NCI-H1417 treated with DMSO at 0.1 percent for 48 hours (cell line): ENCODE results near the gene FAM177B.
"Not testable (repeated sequence)": the region's sequence is repeated elsewhere in the genome, so short reads cannot be mapped to it uniquely, and the experiment has no call there.

Source experiments
- DNase-seq: peaks from one replicate; lab custom pipeline; 2025; lab: John Stamatoyannopoulos, UW

FAM177B gene

GRCh38 chr1:222739929-222740328 is 2.9 kb downstream of the FAM177B start:
- no peak for DNase-seq

GRCh38 chr1:222741630-222742457 is 4.8 kb downstream of the FAM177B start:
- not testable (repeated sequence) for DNase-seq

- DNase-seq: no peak
These were observed 12.9 kb downstream of the FAM177B start for GRCh38 chr1:222749927-222750326.

GRCh38 chr1:222750651-222751050 is 13.6 kb downstream of the FAM177B start:
- no peak for DNase-seq

- DNase-seq: no peak
These were observed 14.3 kb downstream of the FAM177B start for GRCh38 chr1:222751255-222751654.

- DNase-seq: no peak
These were observed 17.6 kb downstream of the FAM177B start for GRCh38 chr1:222754366-222755139.

GRCh38 chr1:222757646-222758268 is 20.8 kb downstream of the FAM177B start:
- no peak for DNase-seq

GRCh38 chr1:222759451-222760035 is 22.5 kb downstream of the FAM177B start:
- DNase-seq: no peak

- no peak for DNase-seq
These were observed 24.1 kb downstream of the FAM177B start for GRCh38 chr1:222761083-222761482.

- not testable (repeated sequence) for DNase-seq
These were observed 25.2 kb downstream of the FAM177B start for GRCh38 chr1:222762178-222762577.

- DNase-seq: no peak
These were observed 30.2 kb downstream of the FAM177B start for GRCh38 chr1:222767152-222767571.

- no peak for DNase-seq
These were observed 31.6 kb downstream of the FAM177B start for GRCh38 chr1:222768592-222768991.

- DNase-seq: no peak
These were observed 32.2 kb downstream of the FAM177B start for GRCh38 chr1:222769181-222769580.

- DNase-seq: no peak
These were observed 33.1 kb downstream of the FAM177B start for GRCh38 chr1:222769971-222770620.

- no peak for DNase-seq
These were observed 36.0 kb downstream of the FAM177B start for GRCh38 chr1:222772996-222773379.

- DNase-seq: no peak
These were observed 40.5 kb downstream of the FAM177B start for GRCh38 chr1:222777463-222777862.

- no peak for DNase-seq
These were observed 41.0 kb downstream of the FAM177B start for GRCh38 chr1:222777977-222778376.

- DNase-seq: no peak
These were observed 44.2 kb downstream of the FAM177B start for GRCh38 chr1:222781251-222781650.

GRCh38 chr1:222783051-222783450 is 46.0 kb downstream of the FAM177B start:
- DNase-seq: no peak

GRCh38 chr1:222784371-222784770 is 47.4 kb downstream of the FAM177B start:
- no peak for DNase-seq

- no peak for DNase-seq
These were observed 47.9 kb downstream of the FAM177B start for GRCh38 chr1:222784916-222785315.

- DNase-seq: no peak
These were observed 48.5 kb downstream of the FAM177B start for GRCh38 chr1:222785529-222785928.
